Measurements from ENCODE around the gene RB1.

Gene RB1

DNA sequence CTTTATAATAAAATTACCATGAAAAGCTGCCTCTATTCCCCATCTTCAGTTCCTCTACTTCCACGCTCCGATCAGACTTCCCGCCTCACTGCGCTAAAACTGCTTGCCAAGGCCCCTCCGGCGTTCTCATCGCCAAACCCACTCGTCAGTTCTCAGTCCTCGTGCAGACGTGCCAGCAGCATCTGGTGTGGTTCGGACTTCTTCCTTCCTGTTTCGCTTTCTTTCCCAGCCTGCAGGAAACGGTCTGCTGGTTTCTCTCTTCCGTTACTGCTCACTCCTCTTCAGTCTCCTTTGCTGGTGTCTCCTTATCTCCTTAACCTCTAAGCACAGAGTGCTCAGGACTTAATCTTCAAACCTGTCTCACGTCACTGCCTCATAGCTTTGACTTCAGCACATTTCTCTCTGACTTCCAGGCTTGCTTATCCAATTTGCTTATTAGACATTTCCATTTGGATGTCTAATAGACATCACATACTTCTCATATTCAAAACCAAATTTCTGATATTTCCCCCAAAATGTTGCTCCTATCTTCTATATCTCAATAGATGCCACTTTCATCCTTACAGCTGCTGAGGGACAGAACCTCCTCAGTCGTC is 189.0 kb downstream of the RB1 start:
- Histone ChIP-seq H3K27me3 (ENCODE audit: insufficient read depth, low read depth) (no peaks in the 10 kb centered on the region), H3K36me3 (ENCODE audit: insufficient read depth) (no peaks in the 10 kb centered on the region), H3K79me2 (ENCODE audit: insufficient read depth, low read depth) (no peaks in the 10 kb centered on the region), H4K20me1 (ENCODE audit: insufficient read depth) (no peaks in the 10 kb centered on the region), H3K27ac (no peak overlapping the region), H3K4me1 (ENCODE audit: low read depth, poor library complexity, severe bottlenecking) (no peaks in the 10 kb centered on the region), H3K4me3 (IDR thresholded peaks at IDR 0.05; ENCODE audit: insufficient read depth, low read depth, low read length) (no peak overlapping the region), H3K4me2 (peak overlapping the region; percentile 59), H2AFZ (ENCODE audit: low read depth) (peak overlapping the region; percentile 50), H3K9ac (no peak overlapping the region)
- TF ChIP-seq, protein P1, sequence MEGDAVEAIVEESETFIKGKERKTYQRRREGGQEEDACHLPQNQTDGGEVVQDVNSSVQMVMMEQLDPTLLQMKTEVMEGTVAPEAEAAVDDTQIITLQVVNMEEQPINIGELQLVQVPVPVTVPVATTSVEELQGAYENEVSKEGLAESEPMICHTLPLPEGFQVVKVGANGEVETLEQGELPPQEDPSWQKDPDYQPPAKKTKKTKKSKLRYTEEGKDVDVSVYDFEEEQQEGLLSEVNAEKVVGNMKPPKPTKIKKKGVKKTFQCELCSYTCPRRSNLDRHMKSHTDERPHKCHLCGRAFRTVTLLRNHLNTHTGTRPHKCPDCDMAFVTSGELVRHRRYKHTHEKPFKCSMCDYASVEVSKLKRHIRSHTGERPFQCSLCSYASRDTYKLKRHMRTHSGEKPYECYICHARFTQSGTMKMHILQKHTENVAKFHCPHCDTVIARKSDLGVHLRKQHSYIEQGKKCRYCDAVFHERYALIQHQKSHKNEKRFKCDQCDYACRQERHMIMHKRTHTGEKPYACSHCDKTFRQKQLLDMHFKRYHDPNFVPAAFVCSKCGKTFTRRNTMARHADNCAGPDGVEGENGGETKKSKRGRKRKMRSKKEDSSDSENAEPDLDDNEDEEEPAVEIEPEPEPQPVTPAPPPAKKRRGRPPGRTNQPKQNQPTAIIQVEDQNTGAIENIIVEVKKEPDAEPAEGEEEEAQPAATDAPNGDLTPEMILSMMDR (conservative IDR thresholded peaks at IDR 0.05; ENCODE audit: low read depth, low read length): no peak

DNA sequence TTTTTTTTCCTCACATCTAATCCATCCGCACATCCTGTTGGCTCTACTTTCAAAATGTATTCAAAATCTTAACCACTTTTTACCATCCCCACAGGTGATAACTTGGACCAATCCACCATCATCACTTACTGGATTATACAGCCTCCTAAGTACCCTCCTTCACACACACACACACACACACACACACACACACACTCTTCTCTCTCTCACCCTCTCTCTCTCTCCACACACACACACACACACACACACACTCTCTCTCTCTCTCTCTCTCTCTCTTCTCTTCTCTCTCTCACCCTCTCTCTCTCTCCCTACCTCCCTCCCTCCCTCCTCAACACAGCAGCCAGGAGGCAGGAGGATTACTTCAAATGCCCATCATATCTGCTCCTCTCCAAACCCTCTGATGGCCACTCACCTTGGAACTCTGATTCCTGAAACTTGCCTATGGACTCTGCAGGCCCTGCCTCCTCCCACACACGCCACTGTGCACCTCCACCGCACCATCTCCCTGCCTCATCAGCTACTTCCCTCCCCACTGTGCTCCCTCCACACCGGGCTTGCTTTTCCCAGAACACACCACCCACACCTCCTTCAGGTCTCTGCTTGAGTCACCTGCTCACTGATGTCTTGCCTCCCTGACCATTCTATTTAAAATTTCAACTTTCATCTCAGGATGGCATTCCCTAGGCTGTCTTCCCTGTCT is 189.7 kb downstream of the RB1 start:
- Histone ChIP-seq H3K27ac (no peak overlapping the region), H3K27me3 (ENCODE audit: insufficient read depth, low read depth) (no peaks in the 10 kb centered on the region), H4K20me1 (ENCODE audit: insufficient read depth) (no peaks in the 10 kb centered on the region), H3K36me3 (ENCODE audit: insufficient read depth) (no peaks in the 10 kb centered on the region), H3K4me3 (IDR thresholded peaks at IDR 0.05; ENCODE audit: insufficient read depth, low read depth, low read length) (no peak overlapping the region), H2AFZ (ENCODE audit: low read depth) (peak overlapping the region; percentile 50; the same call in 1 of the 2 replicates), H3K79me2 (ENCODE audit: insufficient read depth, low read depth) (no peaks in the 10 kb centered on the region), H3K9ac (no peak overlapping the region), H3K4me2 (peak overlapping the region; percentile 59; the same call in 1 of the 2 replicates), H3K4me1 (ENCODE audit: low read depth, poor library complexity, severe bottlenecking) (no peaks in the 10 kb centered on the region)
- TF ChIP-seq, protein P1 (conservative IDR thresholded peaks at IDR 0.05; ENCODE audit: low read depth, low read length): no peak

DNA sequence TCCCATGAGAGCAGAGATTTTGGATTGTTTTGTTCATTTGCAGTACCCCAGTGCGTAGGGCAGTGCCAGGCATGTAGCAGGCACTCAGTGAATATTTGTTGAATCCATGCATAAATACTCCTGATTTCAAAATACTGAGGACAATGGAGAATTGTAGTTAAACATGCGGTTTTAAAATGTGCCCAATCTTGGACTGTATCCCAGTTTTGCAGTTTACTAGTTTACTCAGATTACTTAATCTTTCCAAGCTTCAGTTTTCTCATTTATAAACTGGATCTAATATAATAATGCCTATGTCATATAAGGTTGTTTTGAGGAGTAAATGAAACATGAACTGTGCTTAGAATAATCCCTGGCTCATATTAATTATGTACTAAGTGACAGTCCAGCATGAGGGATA is 190.3 kb downstream of the RB1 start:
- Histone ChIP-seq H3K4me3 (IDR thresholded peaks at IDR 0.05; ENCODE audit: insufficient read depth, low read depth, low read length) (no peak overlapping the region), H3K27ac (no peak overlapping the region)

DNA sequence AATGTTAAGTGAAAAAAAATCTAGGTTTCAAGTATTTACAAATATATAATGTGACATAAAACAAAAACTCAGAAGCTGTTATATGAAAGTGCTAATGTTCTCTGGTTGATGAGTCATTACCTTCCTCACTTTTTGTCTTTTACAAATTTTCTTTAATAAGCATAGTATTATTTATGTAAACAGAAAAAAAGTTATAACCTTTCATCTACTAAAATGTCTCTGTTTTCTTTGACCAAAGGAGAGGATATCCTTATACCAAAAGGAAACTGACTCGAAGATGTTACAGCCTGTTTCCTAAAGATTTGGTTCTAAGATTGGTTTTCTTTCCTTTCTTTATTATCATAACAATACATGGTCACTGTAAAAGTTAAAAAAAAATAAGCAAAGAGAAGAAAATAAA is 191.3 kb downstream of the RB1 start:
- Histone ChIP-seq H4K20me1 (ENCODE audit: insufficient read depth) (no peaks in the 10 kb centered on the region), H3K4me2 (no peak overlapping the region), H2AFZ (ENCODE audit: low read depth) (no peak overlapping the region), H3K79me2 (ENCODE audit: insufficient read depth, low read depth) (no peaks in the 10 kb centered on the region), H3K4me3 (IDR thresholded peaks at IDR 0.05; ENCODE audit: insufficient read depth, low read depth, low read length) (no peak overlapping the region), H3K36me3 (ENCODE audit: insufficient read depth) (no peaks in the 10 kb centered on the region), H3K9ac (no peak overlapping the region), H3K4me1 (ENCODE audit: low read depth, poor library complexity, severe bottlenecking) (no peaks in the 10 kb centered on the region), H3K27ac (no peak overlapping the region), H3K27me3 (ENCODE audit: insufficient read depth, low read depth) (no peaks in the 10 kb centered on the region)
- TF ChIP-seq, protein P1 (conservative IDR thresholded peaks at IDR 0.05; ENCODE audit: low read depth, low read length): no peak

More for the DNA sequence above, 190.3 kb downstream of the RB1 start:
- TF ChIP-seq, protein P1 (conservative IDR thresholded peaks at IDR 0.05; ENCODE audit: low read depth, low read length): no peak
- Histone ChIP-seq H3K4me2 (no peak overlapping the region), H3K79me2 (ENCODE audit: insufficient read depth, low read depth) (no peaks in the 10 kb centered on the region), H3K4me1 (ENCODE audit: low read depth, poor library complexity, severe bottlenecking) (no peaks in the 10 kb centered on the region), H4K20me1 (ENCODE audit: insufficient read depth) (no peaks in the 10 kb centered on the region), H3K27me3 (ENCODE audit: insufficient read depth, low read depth) (no peaks in the 10 kb centered on the region), H3K9ac (no peak overlapping the region), H2AFZ (ENCODE audit: low read depth) (no peak overlapping the region), H3K36me3 (ENCODE audit: insufficient read depth) (no peaks in the 10 kb centered on the region)
